ENCODE results near the gene RASSF8. TPM values are rescaled to one million over a fixed set of nuclear protein-coding genes. Genes with fewer than 3 reads are reported as not detected.
A peak's percentile ranks its signal among the peaks of the same experiment; 100 is the strongest.

RASSF8 gene
- total and polyA plus RNA-seq, 2 donors (not counting 3 experiments of a cell fraction or from before 2014, with no cell fraction given) = 11.1 to 59.3 TPM

GRCh38 chr12:26026713-26027112 lies 68.2 kb downstream of the RASSF8 start:
- Histone ChIP-seq H3K36me3 (ENCODE audit: control insufficient read depth in 2 of 2, extremely low read depth in 1 of 2, insufficient read depth in 2 of 2, low read length in 2 of 2) (no peaks in the 10 kb centered on the region), H4K20me1 (replicated peaks; ENCODE audit: control insufficient read depth, extremely low read depth, insufficient read depth, low read length) (no peaks in the 10 kb centered on the region), H3K9ac (replicated peaks; ENCODE audit: extremely low read depth, insufficient read depth, low read length) (no peak overlapping the region), H2AFZ (ENCODE audit: low read depth, low read length) (no peak overlapping the region), H3K27me3 (ENCODE audit: control insufficient read depth in 2 of 2, insufficient read depth in 2 of 2, low read length in 2 of 2) (no peaks in the 10 kb centered on the region), H3K9me1 (replicated peaks; ENCODE audit: control insufficient read depth, extremely low read depth, insufficient read depth, low read length) (no peaks in the 10 kb centered on the region), H3K4me3 (replicated peaks in 1 of 3; ENCODE audit: insufficient read depth in 1 of 3, low read depth in 1 of 3, low read length in 3 of 3) (no peak overlapping the region), H3K27ac (ENCODE audit: insufficient read depth, low read depth, low read length) (no peak overlapping the region), H3K4me1 (ENCODE audit: control insufficient read depth, extremely low read depth, insufficient read depth, low read length) (peaks cover 2% of the 10 kb centered on the region), H3K4me2 (ENCODE audit: insufficient read depth, low read length) (no peak overlapping the region), H3K9me3 (replicated peaks; ENCODE audit: control insufficient read depth, insufficient read depth, low read length) (no peaks in the 10 kb centered on the region), H3K79me2 (ENCODE audit: control insufficient read depth, insufficient read depth, low read length) (peaks cover 52% of the 10 kb centered on the region)
- DNase-seq (ENCODE audit: low read depth, low spot score) (no peak), FAIRE-seq (peak; percentile 33)
- TF ChIP-seq CTCF (IDR thresholded peaks at IDR 0.05; ENCODE audit: extremely low read depth in 1 of 2, insufficient read depth in 1 of 2, low read depth in 1 of 2, low read length in 2 of 2) (no peak), FOS (IDR thresholded peaks at IDR 0.05; ENCODE audit: borderline replicate concordance, insufficient read depth, low read length) (no peak), POLR2A (IDR thresholded peaks at IDR 0.05; ENCODE audit: low read depth, low read length) (no peak), JUN (IDR thresholded peaks at IDR 0.05; ENCODE audit: borderline replicate concordance, insufficient read depth, insufficient read length, low read depth) (no peak)
- dilution Hi-C loops (cut with MboI; ENCODE audit: extremely low pct_ligation_motif_present, low sequenced_read_pairs) (no loop called here), intact Hi-C loops (cut with micrococcal nuclease) (loop anchor here (5.0 kb wide), 2 partner anchors 104 to 334 kb away; no protein-coding TSS in a partner anchor)
- CTCF ChIA-PET = interaction anchor here (0.6 to 4.2 kb wide), 5 partner anchors 9 to 591 kb away, joined by 3 to 47 read pairs (median 4); no protein-coding TSS in a partner anchor
- BruUV-seq (replicated peaks) = no TSS peak
- POLR2A ChIA-PET = no interaction called here

GRCh38 chr12:26027401-26027800 lies 68.9 kb downstream of the RASSF8 start:
- dilution Hi-C loops (cut with MboI; ENCODE audit: extremely low pct_ligation_motif_present, low sequenced_read_pairs) = no loop called here
- CTCF ChIA-PET = interaction anchor here (1.3 to 4.2 kb wide), 3 partner anchors 30 to 592 kb away, joined by 4 to 47 read pairs (median 5); no protein-coding TSS in a partner anchor
- intact Hi-C loops (cut with micrococcal nuclease) = loop anchor here (5.0 kb wide), 2 partner anchors 105 to 335 kb away; no protein-coding TSS in a partner anchor

More at GRCh38 chr12:26027401-26027800, 68.9 kb downstream of the RASSF8 start:
- H4K20me1 ChIP-seq (replicated peaks; ENCODE audit: control insufficient read depth, extremely low read depth, insufficient read depth, low read length) = no peaks in the 10 kb centered on the region
- no peaks in the 10 kb centered on the region for H3K9me1 ChIP-seq (replicated peaks; ENCODE audit: control insufficient read depth, extremely low read depth, insufficient read depth, low read length)
- no peak overlapping the region for H3K9ac ChIP-seq (replicated peaks; ENCODE audit: extremely low read depth, insufficient read depth, low read length)
- TF ChIP-seq JUN (IDR thresholded peaks at IDR 0.05; ENCODE audit: borderline replicate concordance, insufficient read depth, insufficient read length, low read depth) (no peak), POLR2AphosphoS5 (IDR thresholded peaks at IDR 0.05; ENCODE audit: insufficient read depth, low read depth, low read length) (no peak), POLR2A (IDR thresholded peaks at IDR 0.05; ENCODE audit: low read depth, low read length) (no peak), MAX (IDR thresholded peaks at IDR 0.05; ENCODE audit: insufficient read depth, insufficient read length) (no peak), CTCF (IDR thresholded peaks at IDR 0.05; ENCODE audit: extremely low read depth in 1 of 2, insufficient read depth in 1 of 2, low read depth in 1 of 2, low read length in 2 of 2) (no peak), GATA2 (IDR thresholded peaks at IDR 0.05; ENCODE audit: insufficient read depth, insufficient read length, low read depth, low read length) (no peak)
- no TSS peak for BruUV-seq (replicated peaks)
- no peak overlapping the region for H3K27ac ChIP-seq (ENCODE audit: insufficient read depth, low read depth, low read length)
- H3K9me3 ChIP-seq (replicated peaks; ENCODE audit: control insufficient read depth, insufficient read depth, low read length) = no peaks in the 10 kb centered on the region
- H3K4me2 ChIP-seq (ENCODE audit: insufficient read depth, low read length) = no peak overlapping the region
- FAIRE-seq (no peak), DNase-seq (ENCODE audit: low read depth, low spot score) (no peak)
- no peak overlapping the region for H2AFZ ChIP-seq (ENCODE audit: low read depth, low read length)
- peaks cover 2% of the 10 kb centered on the region for H3K4me1 ChIP-seq (ENCODE audit: control insufficient read depth, extremely low read depth, insufficient read depth, low read length)
- H3K79me2 ChIP-seq (ENCODE audit: control insufficient read depth, insufficient read depth, low read length) = peaks cover 53% of the 10 kb centered on the region
- POLR2A ChIA-PET = no interaction called here
- no peaks in the 10 kb centered on the region for H3K36me3 ChIP-seq (ENCODE audit: control insufficient read depth in 2 of 2, extremely low read depth in 1 of 2, insufficient read depth in 2 of 2, low read length in 2 of 2)
- H3K27me3 ChIP-seq (ENCODE audit: control insufficient read depth in 2 of 2, insufficient read depth in 2 of 2, low read length in 2 of 2) = no peaks in the 10 kb centered on the region
- H3K4me3 ChIP-seq (replicated peaks in 1 of 3; ENCODE audit: insufficient read depth in 1 of 3, low read depth in 1 of 3, low read length in 3 of 3) = no peak overlapping the region

Data from endothelial cell of umbilical vein (primary cell).